ENCODE data around the gene DDIT3. TPM values are rescaled to one million over a fixed set of nuclear protein-coding genes. Genes with fewer than 3 reads are reported as not detected.

DDIT3 gene
- total and polyA plus RNA-seq, 10 donors = 18.0 to 43.9 (median 23.0) TPM

DNA sequence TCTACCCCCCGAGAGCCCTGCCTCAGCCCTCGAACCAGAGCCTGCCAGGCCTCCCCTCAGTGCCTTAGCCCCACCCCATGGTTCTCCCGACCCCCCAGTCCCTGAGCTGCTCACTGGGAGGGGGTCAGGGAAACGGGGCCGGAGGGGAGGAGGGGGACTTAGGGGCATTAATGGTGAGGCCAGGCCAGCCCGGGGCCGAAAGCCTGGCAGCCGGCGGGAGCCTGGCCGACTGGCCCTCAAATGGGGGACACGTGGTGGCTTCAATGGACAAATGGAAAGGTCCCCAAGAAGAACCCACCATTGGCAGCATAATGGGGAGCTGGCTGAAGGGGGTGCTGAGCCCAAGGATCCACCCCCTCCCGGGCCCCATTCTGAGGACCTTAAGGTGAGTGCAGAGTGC, 7.9 kb upstream of the DDIT3 start:
- TF ChIP-seq, protein P1, sequence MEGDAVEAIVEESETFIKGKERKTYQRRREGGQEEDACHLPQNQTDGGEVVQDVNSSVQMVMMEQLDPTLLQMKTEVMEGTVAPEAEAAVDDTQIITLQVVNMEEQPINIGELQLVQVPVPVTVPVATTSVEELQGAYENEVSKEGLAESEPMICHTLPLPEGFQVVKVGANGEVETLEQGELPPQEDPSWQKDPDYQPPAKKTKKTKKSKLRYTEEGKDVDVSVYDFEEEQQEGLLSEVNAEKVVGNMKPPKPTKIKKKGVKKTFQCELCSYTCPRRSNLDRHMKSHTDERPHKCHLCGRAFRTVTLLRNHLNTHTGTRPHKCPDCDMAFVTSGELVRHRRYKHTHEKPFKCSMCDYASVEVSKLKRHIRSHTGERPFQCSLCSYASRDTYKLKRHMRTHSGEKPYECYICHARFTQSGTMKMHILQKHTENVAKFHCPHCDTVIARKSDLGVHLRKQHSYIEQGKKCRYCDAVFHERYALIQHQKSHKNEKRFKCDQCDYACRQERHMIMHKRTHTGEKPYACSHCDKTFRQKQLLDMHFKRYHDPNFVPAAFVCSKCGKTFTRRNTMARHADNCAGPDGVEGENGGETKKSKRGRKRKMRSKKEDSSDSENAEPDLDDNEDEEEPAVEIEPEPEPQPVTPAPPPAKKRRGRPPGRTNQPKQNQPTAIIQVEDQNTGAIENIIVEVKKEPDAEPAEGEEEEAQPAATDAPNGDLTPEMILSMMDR (IDR thresholded peaks at IDR 0.05 in 8 of 11, conservative IDR thresholded peaks at IDR 0.05 in 3 of 11) = no peak
- TF ChIP-seq POLR2AphosphoS5 (IDR thresholded peaks at IDR 0.05) = peak in 1 of 3 donors; percentile 40
- Histone ChIP-seq H3K9me3 (no peaks in the 10 kb centered on the region), H3K27me3 (replicated peaks in 1 of 7) (no peaks in the 10 kb centered on the region), H3K4me1 (peaks cover 17 to 43% (median 26%) of the 10 kb centered on the region in 6 donors), H3K4me3 (no peak overlapping the region), H3K27ac (peak overlapping the region in 1 of 8 donors; percentile 23), H3K36me3 (peaks cover 0 to 95% (median 92%) of the 10 kb centered on the region in 6 donors)
- intact Hi-C loops (cut with DNase I; ENCODE audit: low total_unique reads) = no loop called here
- WGBS, 5 donors = 87 to 94% (median 93%) methylated on average over 11 to 12 of the region's 12 CpGs
- no peak for DNase-seq

DNA sequence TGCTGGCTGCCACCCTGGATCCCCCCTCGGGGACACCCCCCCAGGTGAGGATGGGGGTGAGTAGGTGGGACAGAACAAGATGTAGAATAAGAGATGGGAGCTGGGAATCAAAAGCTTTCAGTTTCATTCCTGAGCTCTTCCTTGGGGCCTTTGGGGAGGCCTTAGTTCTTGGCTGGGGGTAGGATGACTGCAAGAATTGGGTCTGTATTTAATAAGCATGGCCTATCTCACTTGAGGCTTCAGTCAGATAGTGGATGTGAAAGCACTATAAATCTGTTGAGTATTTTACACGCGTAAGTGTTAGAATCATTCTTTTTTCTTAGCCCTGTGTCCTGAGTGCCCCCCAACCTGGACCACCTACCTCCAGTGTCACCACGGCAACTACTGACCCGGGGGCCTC, 6.9 kb upstream of the DDIT3 start:
- no peak for DNase-seq
- 69 to 88% (median 85%) methylated on average over 5 of the region's 5 CpGs for WGBS, 5 donors
- Histone ChIP-seq H3K4me3 (no peak overlapping the region), H3K4me1 (peaks cover 17 to 46% (median 29%) of the 10 kb centered on the region in 6 donors), H3K27ac (peak overlapping the region in 2 of 8 donors; percentile 39 to 100), H3K9me3 (no peaks in the 10 kb centered on the region), H3K27me3 (replicated peaks in 1 of 7) (no peaks in the 10 kb centered on the region), H3K36me3 (peaks cover 0 to 85% (median 82%) of the 10 kb centered on the region in 6 donors)
- intact Hi-C loops (cut with DNase I; ENCODE audit: low total_unique reads) = no loop called here
- TF ChIP-seq POLR2AphosphoS5 (IDR thresholded peaks at IDR 0.05) (peak in 1 of 3 donors; percentile 2), POLR2A (IDR thresholded peaks at IDR 0.05) (no peak)

DNA sequence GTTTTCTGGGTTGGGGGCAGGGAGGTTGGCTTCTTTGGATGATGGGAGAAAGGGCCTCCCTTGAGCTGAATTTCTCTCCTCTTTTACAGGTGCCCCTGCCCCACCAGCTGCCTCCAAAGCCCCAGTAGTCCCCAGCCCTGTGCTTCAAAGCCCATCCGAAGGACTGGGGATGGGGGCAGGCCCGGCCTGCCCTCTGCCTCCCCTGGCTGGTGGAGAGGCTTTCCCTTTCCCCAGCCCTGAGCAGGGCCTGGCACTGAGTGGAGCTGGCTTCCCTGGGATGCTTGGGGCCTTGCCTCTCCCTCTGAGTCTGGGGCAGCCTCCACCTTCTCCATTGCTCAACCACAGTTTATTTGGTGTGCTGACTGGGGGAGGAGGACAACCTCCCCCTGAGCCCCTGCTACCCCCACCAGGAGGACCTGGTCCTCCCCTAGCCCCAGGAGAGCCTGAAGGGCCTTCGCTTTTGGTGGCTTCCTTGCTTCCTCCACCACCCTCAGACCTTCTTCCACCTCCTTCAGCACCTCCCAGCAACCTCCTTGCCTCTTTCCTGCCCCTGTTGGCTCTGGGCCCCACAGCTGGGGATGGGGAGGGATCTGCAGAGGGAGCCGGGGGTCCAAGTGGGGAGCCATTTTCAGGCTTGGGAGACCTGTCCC, 6.3 kb upstream of the DDIT3 start:
- 81 to 94% (median 86%) methylated on average over 3 to 4 of the region's 4 CpGs for WGBS, 5 donors
- Histone ChIP-seq H3K9me3 (no peaks in the 10 kb centered on the region), H3K4me1 (peaks cover 22 to 52% (median 35%) of the 10 kb centered on the region in 6 donors), H3K36me3 (peaks cover 0 to 79% (median 76%) of the 10 kb centered on the region in 6 donors), H3K4me3 (no peak overlapping the region), H3K27me3 (replicated peaks in 1 of 7) (no peaks in the 10 kb centered on the region), H3K27ac (peak overlapping the region in 2 of 8 donors; percentile 39 to 100)
- TF ChIP-seq POLR2AphosphoS5 (IDR thresholded peaks at IDR 0.05) (peak in 2 of 3 donors; percentile 4 to 49), POLR2A (IDR thresholded peaks at IDR 0.05) (no peak)
- intact Hi-C loops (cut with DNase I; ENCODE audit: low total_unique reads) = no loop called here
- DNase-seq = no peak

DNA sequence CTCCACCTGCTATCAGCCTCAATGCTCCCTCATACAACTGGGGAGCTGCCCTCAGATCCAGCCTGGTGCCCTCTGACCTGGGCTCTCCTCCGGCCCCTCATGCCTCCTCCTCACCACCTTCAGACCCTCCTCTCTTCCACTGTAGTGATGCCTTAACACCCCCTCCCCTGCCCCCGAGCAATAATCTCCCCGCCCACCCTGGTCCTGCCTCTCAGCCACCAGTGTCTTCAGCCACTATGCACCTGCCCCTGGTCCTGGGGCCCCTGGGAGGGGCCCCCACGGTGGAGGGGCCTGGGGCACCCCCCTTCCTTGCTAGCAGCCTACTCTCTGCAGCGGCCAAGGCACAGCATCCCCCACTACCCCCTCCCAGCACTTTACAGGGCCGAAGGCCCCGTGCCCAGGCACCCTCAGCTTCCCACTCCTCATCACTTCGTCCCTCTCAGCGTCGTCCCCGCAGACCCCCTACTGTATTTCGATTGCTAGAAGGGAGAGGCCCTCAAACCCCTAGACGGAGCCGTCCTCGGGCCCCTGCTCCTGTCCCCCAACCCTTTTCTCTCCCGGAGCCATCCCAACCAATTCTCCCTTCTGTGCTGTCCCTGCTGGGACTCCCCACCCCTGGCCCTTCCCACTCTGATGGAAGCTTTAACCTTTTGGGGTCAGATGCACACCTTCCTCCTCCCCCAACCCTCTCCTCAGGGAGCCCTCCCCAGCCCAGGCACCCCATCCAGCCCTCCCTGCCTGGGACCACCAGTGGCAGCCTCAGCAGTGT, 5.5 kb upstream of the DDIT3 start:
- WGBS, 5 donors = 88 to 92% (median 88%) methylated on average over 15 to 16 of the region's 16 CpGs
- H3K36me3 ChIP-seq = peaks cover 0 to 71% (median 68%) of the 10 kb centered on the region in 6 donors
- intact Hi-C loops (cut with DNase I; ENCODE audit: low total_unique reads) = no loop called here

More for the DNA sequence above, 5.5 kb upstream of the DDIT3 start:
- DNase-seq = no peak
- Histone ChIP-seq H3K27ac (peak overlapping the region in 2 of 8 donors; percentile 99 to 100), H3K4me3 (no peak overlapping the region), H3K9me3 (no peaks in the 10 kb centered on the region), H3K27me3 (replicated peaks in 1 of 7) (no peaks in the 10 kb centered on the region), H3K4me1 (peaks cover 30 to 60% (median 43%) of the 10 kb centered on the region in 6 donors)
- TF ChIP-seq POLR2AphosphoS5 (IDR thresholded peaks at IDR 0.05) (no peak), POLR2A (IDR thresholded peaks at IDR 0.05) (no peak)
- TF ChIP-seq, protein P1 (IDR thresholded peaks at IDR 0.05 in 8 of 11, conservative IDR thresholded peaks at IDR 0.05 in 3 of 11) = no peak

Measured in spleen (tissue), 11 donors.